Cardiac muscle cell (in vitro differentiated cells and primary cell): ENCODE data around the gene SPON1. TPM values are rescaled to one million over a fixed set of nuclear protein-coding genes. Genes with fewer than 3 reads are reported as not detected.

Experiments used
- DNase-seq, 2 donors: peaks; one replicate each; pipeline versions ENCODE4 v3.0.0 to v3.0.0-alpha.2; 2010 to 2017; ENCODE audit warnings: low read depth in 1 of 2, low spot score in 1 of 2
- H3K27ac ChIP-seq: fragments of 200-600 bp; sonication (generic); 2 replicates; pipeline ENCODE4 v1.5.1; 2016
- H3K27me3 ChIP-seq: fragments of 200-600 bp; sonication (generic); 2 replicates; pipeline ENCODE4 v1.6.0; 2016; ENCODE audit warnings: control low read depth
- H3K36me3 ChIP-seq: fragments of 200-600 bp; sonication (generic); 2 replicates; pipeline ENCODE4 v1.5.1; 2016; ENCODE audit warnings: control low read depth
- H3K4me1 ChIP-seq: fragments of 200-600 bp; sonication (generic); 2 replicates; pipeline ENCODE4 v1.8.1; 2017; ENCODE audit warnings: low read depth, mild to moderate bottlenecking, mixed run types
- H3K4me3 ChIP-seq: fragments of 200-600 bp; sonication (generic); 2 replicates; pipeline ENCODE4 v1.5.1; 2016; ENCODE audit warnings: mild to moderate bottlenecking
- H3K9me3 ChIP-seq: fragments of 200-600 bp; sonication (generic); 2 replicates; pipeline ENCODE4 v1.5.1; 2017; ENCODE audit warnings: low read depth, mild to moderate bottlenecking, control low read depth
- polyA plus RNA-seq: library from polyadenylated mRNA; unstranded; fragments of >200 nt; fragmentation: Nextera tagmentation; extraction: Ambion mirVana; gene quantifications from 2 replicates; pipeline ENCODE4 v1.2.1, GENCODE V29; 2016
- total RNA-seq: library from RNA; depleted of rRNA; stranded (reverse); fragments of >200 nt; gene quantifications from 2 replicates; pipeline ENCODE4 v1.2.3, GENCODE V29; 2016
- TF ChIP-seq, protein P1 (sequence below): IDR thresholded peaks from 2 replicates; pipeline ENCODE4 v1.5.1; 2012; ENCODE audit warnings: low read depth, mild to moderate bottlenecking, low read length

The SPON1 gene
- total and polyA plus RNA-seq, 2 experiments from 2014 or later = 13.3 to 22.0 TPM

GRCh38 chr11:14181121-14181520 lies 218.6 kb downstream of the SPON1 start:
- H3K27ac ChIP-seq = no peak overlapping the region
- no peak for DNase-seq
- H3K27me3 ChIP-seq = no peaks in the 10 kb centered on the region
- H3K4me3 ChIP-seq = no peak overlapping the region
- H3K36me3 ChIP-seq = no peaks in the 10 kb centered on the region
- TF ChIP-seq, protein P1, sequence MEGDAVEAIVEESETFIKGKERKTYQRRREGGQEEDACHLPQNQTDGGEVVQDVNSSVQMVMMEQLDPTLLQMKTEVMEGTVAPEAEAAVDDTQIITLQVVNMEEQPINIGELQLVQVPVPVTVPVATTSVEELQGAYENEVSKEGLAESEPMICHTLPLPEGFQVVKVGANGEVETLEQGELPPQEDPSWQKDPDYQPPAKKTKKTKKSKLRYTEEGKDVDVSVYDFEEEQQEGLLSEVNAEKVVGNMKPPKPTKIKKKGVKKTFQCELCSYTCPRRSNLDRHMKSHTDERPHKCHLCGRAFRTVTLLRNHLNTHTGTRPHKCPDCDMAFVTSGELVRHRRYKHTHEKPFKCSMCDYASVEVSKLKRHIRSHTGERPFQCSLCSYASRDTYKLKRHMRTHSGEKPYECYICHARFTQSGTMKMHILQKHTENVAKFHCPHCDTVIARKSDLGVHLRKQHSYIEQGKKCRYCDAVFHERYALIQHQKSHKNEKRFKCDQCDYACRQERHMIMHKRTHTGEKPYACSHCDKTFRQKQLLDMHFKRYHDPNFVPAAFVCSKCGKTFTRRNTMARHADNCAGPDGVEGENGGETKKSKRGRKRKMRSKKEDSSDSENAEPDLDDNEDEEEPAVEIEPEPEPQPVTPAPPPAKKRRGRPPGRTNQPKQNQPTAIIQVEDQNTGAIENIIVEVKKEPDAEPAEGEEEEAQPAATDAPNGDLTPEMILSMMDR = no peak
- H3K9me3 ChIP-seq = no peaks in the 10 kb centered on the region
- no peaks in the 10 kb centered on the region for H3K4me1 ChIP-seq

GRCh38 chr11:14182833-14183364 lies 220.4 kb downstream of the SPON1 start:
- H3K4me1 ChIP-seq = no peaks in the 10 kb centered on the region
- no peaks in the 10 kb centered on the region for H3K9me3 ChIP-seq
- no peaks in the 10 kb centered on the region for H3K36me3 ChIP-seq
- H3K4me3 ChIP-seq = no peak overlapping the region
- no peak for DNase-seq
- TF ChIP-seq, protein P1 = no peak
- no peak overlapping the region for H3K27ac ChIP-seq
- no peaks in the 10 kb centered on the region for H3K27me3 ChIP-seq

GRCh38 chr11:14184028-14184940 lies 221.8 kb downstream of the SPON1 start:
- Histone ChIP-seq H3K9me3 (no peaks in the 10 kb centered on the region), H3K27ac (no peak overlapping the region), H3K36me3 (no peaks in the 10 kb centered on the region), H3K27me3 (no peaks in the 10 kb centered on the region), H3K4me1 (no peaks in the 10 kb centered on the region), H3K4me3 (no peak overlapping the region)
- peak in 1 of 2 donors; percentile 8 for DNase-seq
- TF ChIP-seq, protein P1 = no peak

DNA sequence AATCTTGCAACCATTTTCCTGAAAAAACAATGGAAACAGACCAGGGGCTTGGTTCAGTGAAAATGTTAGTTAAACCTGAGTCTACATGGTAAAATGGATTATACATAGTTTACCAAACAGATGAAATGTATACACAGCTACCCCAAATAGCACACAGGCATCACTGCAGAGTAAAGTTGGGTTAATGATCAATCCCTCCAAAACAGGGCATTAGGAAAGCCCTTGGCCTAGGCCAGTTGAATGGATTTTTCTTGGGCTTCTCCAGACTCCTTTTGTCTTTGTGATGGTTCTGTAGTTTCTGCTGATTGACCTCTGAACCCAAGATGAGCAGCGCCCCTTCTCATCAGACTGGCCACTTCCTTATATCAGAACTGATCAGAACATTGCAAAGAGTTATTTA lies 222.9 kb downstream of the SPON1 start:
- H3K4me1 ChIP-seq = no peaks in the 10 kb centered on the region
- TF ChIP-seq, protein P1 = no peak
- H3K9me3 ChIP-seq = no peaks in the 10 kb centered on the region
- no peak overlapping the region for H3K4me3 ChIP-seq
- no peak for DNase-seq
- H3K27ac ChIP-seq = no peak overlapping the region
- H3K27me3 ChIP-seq = no peaks in the 10 kb centered on the region
- H3K36me3 ChIP-seq = no peaks in the 10 kb centered on the region

GRCh38 chr11:14186046-14186775 lies 223.7 kb downstream of the SPON1 start:
- Histone ChIP-seq H3K4me1 (no peaks in the 10 kb centered on the region), H3K27me3 (no peaks in the 10 kb centered on the region), H3K27ac (no peak overlapping the region), H3K4me3 (no peak overlapping the region), H3K9me3 (no peaks in the 10 kb centered on the region), H3K36me3 (no peaks in the 10 kb centered on the region)
- TF ChIP-seq, protein P1 = no peak
- DNase-seq = no peak
